ENCODE measurements around the gene PRKG1.

DNA sequence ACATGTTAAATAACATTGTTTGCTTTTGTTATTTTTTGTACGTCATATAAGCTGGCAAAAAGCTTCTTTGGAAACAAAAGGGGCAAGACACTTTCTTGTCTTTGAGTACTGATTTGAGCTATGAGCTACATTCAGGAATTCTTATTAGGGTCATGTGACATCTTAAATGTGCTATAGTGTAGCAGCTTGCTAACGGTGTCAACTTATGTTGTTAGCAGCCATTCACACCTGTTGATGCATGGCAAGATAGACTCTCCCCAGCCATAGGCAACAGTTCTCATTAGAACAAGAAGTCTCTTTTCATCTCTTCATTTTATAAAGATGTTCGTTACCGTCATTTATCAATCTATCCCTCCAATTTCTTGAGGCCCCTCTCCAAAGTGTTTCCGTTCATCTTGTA is 411.4 kb downstream of the PRKG1 start:
- no peak for TF ChIP-seq FOXP1 (CRISPR knock-in tag; IDR thresholded peaks at IDR 0.05; ENCODE audit: borderline replicate concordance)
- TF ChIP-seq, protein P1, sequence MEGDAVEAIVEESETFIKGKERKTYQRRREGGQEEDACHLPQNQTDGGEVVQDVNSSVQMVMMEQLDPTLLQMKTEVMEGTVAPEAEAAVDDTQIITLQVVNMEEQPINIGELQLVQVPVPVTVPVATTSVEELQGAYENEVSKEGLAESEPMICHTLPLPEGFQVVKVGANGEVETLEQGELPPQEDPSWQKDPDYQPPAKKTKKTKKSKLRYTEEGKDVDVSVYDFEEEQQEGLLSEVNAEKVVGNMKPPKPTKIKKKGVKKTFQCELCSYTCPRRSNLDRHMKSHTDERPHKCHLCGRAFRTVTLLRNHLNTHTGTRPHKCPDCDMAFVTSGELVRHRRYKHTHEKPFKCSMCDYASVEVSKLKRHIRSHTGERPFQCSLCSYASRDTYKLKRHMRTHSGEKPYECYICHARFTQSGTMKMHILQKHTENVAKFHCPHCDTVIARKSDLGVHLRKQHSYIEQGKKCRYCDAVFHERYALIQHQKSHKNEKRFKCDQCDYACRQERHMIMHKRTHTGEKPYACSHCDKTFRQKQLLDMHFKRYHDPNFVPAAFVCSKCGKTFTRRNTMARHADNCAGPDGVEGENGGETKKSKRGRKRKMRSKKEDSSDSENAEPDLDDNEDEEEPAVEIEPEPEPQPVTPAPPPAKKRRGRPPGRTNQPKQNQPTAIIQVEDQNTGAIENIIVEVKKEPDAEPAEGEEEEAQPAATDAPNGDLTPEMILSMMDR (IDR thresholded peaks at IDR 0.05): no peak
- TF ChIP-seq NFATC4 (CRISPR knock-in tag; IDR thresholded peaks at IDR 0.05): no peak

All from WTC11 (cell line).